Mesothelial cell of epicardium (in vitro differentiated cells): Measurements from ENCODE around the gene ABCA1. TPM values are rescaled to one million over a fixed set of nuclear protein-coding genes. Genes with fewer than 3 reads are reported as not detected.

Experiments used
- DNase-seq, 2 experiments: peaks; one replicate each; pipeline ENCODE4 v3.0.0; 2021; ENCODE audit warnings: low spot score in 2 of 2; ENCODE audit not compliant: unreplicated experiment in 2 of 2
- H3K27ac Mint-ChIP-seq: 2 replicates; pipeline ENCODE4 v1.8.0; 2021; ENCODE audit warnings: mixed read lengths
- H3K27me3 Mint-ChIP-seq: 2 replicates; pipeline ENCODE4 v1.8.0; 2021; ENCODE audit warnings: low read depth, mixed read lengths
- H3K36me3 Mint-ChIP-seq: 2 replicates; pipeline ENCODE4 v1.8.0; 2021; ENCODE audit warnings: mixed read lengths
- H3K4me1 Mint-ChIP-seq: 2 replicates; pipeline ENCODE4 v1.8.0; 2021; ENCODE audit warnings: mixed read lengths
- H3K4me3 Mint-ChIP-seq: 2 replicates; pipeline ENCODE4 v1.8.0; 2021; ENCODE audit warnings: mild to moderate bottlenecking, moderate library complexity, mixed read lengths
- H3K9me3 Mint-ChIP-seq: 2 replicates; pipeline ENCODE4 v1.8.0; 2021; ENCODE audit warnings: mixed read lengths
- total RNA-seq: library from RNA; stranded (reverse); gene quantifications from 3 replicates; pipeline ENCODE4 v1.2.1, GENCODE V29; 2021
- TF ChIP-seq, protein P1 (sequence below): fragments of 200-600 bp; sonication (generic); IDR thresholded peaks from one replicate; pipeline ENCODE4 v1.5.0; 2021; ENCODE audit warnings: antibody characterized with exemption; ENCODE audit not compliant: unreplicated experiment

The ABCA1 gene
- total RNA-seq, 1 donor from 2014 or later, result 39.9 TPM

DNA sequence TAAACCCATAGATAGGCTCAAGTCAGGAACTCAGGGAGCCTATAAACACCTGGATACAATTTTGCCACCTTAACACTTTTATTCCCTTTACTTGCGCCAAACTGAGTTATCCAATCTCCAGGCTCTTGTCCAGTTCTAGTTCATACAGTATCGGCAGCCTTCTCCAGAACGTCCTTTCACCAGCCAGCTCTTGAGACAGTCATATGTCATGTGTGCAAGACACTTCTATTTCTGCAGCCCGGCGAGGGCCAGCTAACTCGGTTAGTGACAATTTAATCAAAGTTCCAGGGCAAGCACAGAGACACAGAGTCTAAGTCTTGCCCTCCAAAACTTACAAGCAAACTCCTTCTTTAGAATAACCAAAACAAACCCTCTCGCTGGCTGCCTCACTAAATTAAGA, 12.9 kb downstream of the ABCA1 start:
- DNase-seq, result no peak
- Mint-ChIP-seq H3K27me3 (no peaks in the 10 kb centered on the region), H3K9me3 (no peaks in the 10 kb centered on the region), H3K4me3 (no peak overlapping the region), H3K27ac (no peak overlapping the region), H3K4me1 (peaks cover 9% of the 10 kb centered on the region), H3K36me3 (no peaks in the 10 kb centered on the region)
- TF ChIP-seq, protein P1, sequence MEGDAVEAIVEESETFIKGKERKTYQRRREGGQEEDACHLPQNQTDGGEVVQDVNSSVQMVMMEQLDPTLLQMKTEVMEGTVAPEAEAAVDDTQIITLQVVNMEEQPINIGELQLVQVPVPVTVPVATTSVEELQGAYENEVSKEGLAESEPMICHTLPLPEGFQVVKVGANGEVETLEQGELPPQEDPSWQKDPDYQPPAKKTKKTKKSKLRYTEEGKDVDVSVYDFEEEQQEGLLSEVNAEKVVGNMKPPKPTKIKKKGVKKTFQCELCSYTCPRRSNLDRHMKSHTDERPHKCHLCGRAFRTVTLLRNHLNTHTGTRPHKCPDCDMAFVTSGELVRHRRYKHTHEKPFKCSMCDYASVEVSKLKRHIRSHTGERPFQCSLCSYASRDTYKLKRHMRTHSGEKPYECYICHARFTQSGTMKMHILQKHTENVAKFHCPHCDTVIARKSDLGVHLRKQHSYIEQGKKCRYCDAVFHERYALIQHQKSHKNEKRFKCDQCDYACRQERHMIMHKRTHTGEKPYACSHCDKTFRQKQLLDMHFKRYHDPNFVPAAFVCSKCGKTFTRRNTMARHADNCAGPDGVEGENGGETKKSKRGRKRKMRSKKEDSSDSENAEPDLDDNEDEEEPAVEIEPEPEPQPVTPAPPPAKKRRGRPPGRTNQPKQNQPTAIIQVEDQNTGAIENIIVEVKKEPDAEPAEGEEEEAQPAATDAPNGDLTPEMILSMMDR, result no peak

DNA sequence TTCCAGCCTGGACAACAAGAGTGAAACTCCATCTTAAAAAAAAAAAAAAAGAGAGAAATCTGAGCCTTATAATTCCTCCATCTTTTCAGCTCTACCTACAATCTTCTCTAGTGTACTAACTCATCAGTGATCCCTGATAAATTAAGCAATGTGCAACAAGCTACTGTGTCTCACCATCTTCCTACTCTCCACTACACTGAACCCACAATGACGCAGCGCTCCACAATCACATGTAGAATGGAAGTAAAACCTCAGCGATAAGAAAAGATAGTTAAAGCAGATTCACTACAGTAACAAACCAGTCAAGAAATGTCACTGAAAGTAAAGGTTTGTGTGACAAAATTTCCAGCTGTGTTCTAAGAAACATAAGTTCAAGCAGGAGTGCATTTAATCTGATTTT, 13.5 kb downstream of the ABCA1 start:
- no peaks in the 10 kb centered on the region for H3K36me3 Mint-ChIP-seq
- H3K4me3 Mint-ChIP-seq, result no peak overlapping the region
- no peak overlapping the region for H3K27ac Mint-ChIP-seq
- no peak for DNase-seq
- TF ChIP-seq, protein P1, result no peak
- no peaks in the 10 kb centered on the region for H3K27me3 Mint-ChIP-seq
- no peaks in the 10 kb centered on the region for H3K9me3 Mint-ChIP-seq
- peaks cover 15% of the 10 kb centered on the region for H3K4me1 Mint-ChIP-seq

DNA sequence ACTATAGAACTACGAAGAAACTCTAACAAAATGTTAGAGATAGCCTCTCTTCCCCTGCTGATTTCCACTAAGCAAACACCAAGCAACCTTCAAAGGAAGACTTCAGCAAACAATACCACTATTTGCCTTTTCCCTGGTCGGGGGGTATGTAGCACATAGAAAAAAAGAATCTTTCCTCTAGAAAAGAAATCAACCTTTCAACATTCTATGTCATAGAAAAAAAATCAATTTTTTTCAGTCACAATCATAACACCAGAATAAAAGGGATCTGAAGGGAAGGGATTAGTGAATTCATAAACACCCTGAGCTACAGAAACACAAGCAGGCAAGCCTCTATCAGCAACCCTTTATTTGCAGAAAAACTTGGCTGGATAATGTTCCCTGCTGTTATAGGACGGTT, 15.3 kb downstream of the ABCA1 start:
- TF ChIP-seq, protein P1, result no peak
- Mint-ChIP-seq H3K36me3 (no peaks in the 10 kb centered on the region), H3K27me3 (no peaks in the 10 kb centered on the region), H3K4me3 (no peak overlapping the region), H3K27ac (no peak overlapping the region), H3K4me1 (peaks cover 18% of the 10 kb centered on the region), H3K9me3 (no peaks in the 10 kb centered on the region)
- DNase-seq, result no peak

DNA sequence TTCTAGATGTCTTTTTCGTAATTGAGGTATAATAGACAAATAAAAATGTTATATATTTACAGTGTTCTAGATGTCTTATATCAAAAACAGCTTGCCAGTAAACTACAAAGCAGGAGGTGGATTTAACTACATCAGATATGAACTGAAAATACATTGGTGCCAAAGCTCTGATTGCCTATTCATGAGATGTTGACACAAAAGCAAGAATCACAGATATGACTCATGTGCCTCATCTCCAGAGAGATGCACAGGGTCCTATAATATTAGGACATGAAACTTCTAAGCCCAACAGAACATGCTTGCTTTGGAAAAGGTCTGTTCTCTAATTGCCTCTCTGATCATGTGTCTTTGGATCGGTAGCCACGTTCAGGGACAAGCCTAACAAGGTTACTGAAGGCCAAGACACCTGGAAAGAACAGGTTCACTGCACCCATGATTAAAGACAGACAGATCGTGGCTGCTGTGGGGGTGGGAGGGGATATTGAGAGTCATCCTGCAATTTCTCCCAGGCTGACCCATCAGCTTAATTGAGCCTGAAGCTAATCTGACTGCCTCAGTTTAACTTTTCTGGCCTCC, 16.8 kb downstream of the ABCA1 start:
- Mint-ChIP-seq H3K4me3 (no peak overlapping the region), H3K9me3 (no peaks in the 10 kb centered on the region), H3K27ac (no peak overlapping the region), H3K27me3 (no peaks in the 10 kb centered on the region), H3K4me1 (peaks cover 23% of the 10 kb centered on the region), H3K36me3 (no peaks in the 10 kb centered on the region)
- TF ChIP-seq, protein P1, result no peak
- no peak for DNase-seq

DNA sequence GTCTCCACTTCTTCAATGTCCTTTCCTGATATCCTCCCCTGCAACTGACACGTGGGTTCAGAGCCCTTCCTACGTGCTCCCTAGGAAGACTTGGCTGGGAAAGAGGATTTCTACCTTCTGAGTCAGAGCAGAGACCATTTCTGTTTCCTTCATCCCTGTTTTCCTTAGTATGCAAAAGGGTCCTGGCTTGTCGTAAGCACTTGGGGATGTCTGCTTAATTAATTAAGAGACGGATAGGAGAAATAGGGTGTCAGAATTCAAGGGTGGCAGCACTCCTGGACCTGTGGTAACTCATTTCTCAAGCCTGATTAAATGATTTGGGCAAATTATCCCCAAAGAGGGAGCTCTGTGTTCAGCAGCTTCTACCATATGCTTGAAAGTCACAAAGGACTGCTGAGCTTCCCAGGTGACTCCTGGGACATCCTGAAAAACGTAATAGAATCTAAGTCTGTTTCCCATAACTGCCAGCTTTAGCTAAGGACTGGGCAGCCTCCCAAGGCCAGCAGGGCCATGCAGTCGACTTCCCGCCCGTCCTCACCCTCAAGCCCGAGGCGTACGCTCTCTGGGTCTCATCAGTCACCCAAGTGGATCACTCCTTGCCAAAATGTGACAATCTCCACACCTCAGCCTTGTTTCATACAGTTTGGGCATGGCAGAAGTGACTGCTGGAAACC, 20.5 kb downstream of the ABCA1 start:
- no peaks in the 10 kb centered on the region for H3K36me3 Mint-ChIP-seq
- H3K4me1 Mint-ChIP-seq, result peaks cover 27% of the 10 kb centered on the region
- no peak overlapping the region for H3K27ac Mint-ChIP-seq
- no peaks in the 10 kb centered on the region for H3K9me3 Mint-ChIP-seq
- no peak overlapping the region for H3K4me3 Mint-ChIP-seq
- H3K27me3 Mint-ChIP-seq, result no peaks in the 10 kb centered on the region
- TF ChIP-seq, protein P1, result no peak
- DNase-seq, result no peak
